Effector memory CD8-positive, alpha-beta T cell (primary cell): Measurements from ENCODE around the gene OGDH.
"Not testable (repeated sequence)": the region's sequence is repeated elsewhere in the genome, so short reads cannot be mapped to it uniquely, and the experiment has no call there.

Source experiments
- ATAC-seq: fragments of 150-1000 bp; cut with Tn5 transposase; replicated peaks from 2 replicates; pipeline ENCODE4 v1.10.0; 2021; ENCODE audit warnings: mild to moderate bottlenecking, moderate library complexity
- DNase-seq, 3 experiments: peaks; one replicate each; pipeline ENCODE4 v3.0.0; 2021
- H3K27ac Mint-ChIP-seq, 2 donors: one replicate each; pipeline ENCODE4 v1.8.0; 2022; ENCODE audit warnings: mild to moderate bottlenecking in 2 of 2, mixed read lengths in 2 of 2, moderate library complexity in 2 of 2
- H3K27me3 Mint-ChIP-seq, 2 donors: one replicate each; pipeline ENCODE4 v1.8.0; 2022; ENCODE audit warnings: mixed read lengths in 2 of 2
- H3K36me3 Mint-ChIP-seq: one replicate; pipeline ENCODE4 v1.8.0; 2022; ENCODE audit warnings: mild to moderate bottlenecking, moderate library complexity, mixed read lengths; ENCODE audit not compliant: insufficient read depth
- H3K4me1 Mint-ChIP-seq, 2 donors: one replicate each; pipeline ENCODE4 v1.8.0; 2022; ENCODE audit warnings: low read depth in 2 of 2, mixed read lengths in 2 of 2
- H3K4me3 Mint-ChIP-seq, 2 donors: one replicate each; pipeline ENCODE4 v1.8.0; 2022; ENCODE audit warnings: mild to moderate bottlenecking in 2 of 2, mixed read lengths in 2 of 2, moderate library complexity in 2 of 2
- H3K9me3 Mint-ChIP-seq, 2 donors: one replicate each; pipeline ENCODE4 v1.8.0; 2022; ENCODE audit warnings: mixed read lengths in 2 of 2
- total RNA-seq, 9 experiments: gene quantifications; one replicate each; lab custom pipeline; 2026; lab: John Stamatoyannopoulos, UW

OGDH gene
- 130 to 280 (median 176) reads per million in 9 experiments for total RNA-seq

- peak; percentile 89 for ATAC-seq
- Mint-ChIP-seq H3K4me3 (peak within 1 kb of the TSS; percentile 89 to 95), H3K9me3 (no peaks in the 10 kb centered on the region), H3K36me3 (peaks cover 42% of the 10 kb centered on the region), H3K27me3 (no peaks in the 10 kb centered on the region), H3K4me1 (peaks cover 27 to 35% of the 10 kb centered on the region in 2 donors), H3K27ac (peak within 1 kb of the TSS; percentile 99)
- peak; percentile 98 to 99 (median 99) for DNase-seq
Observed at GRCh38 chr7:44606341-44607140, at the start of gene OGDH. Gene OGDH (plus strand): TSS chr7:44606627. CDS start chr7:44624344, 17,717 bp downstream.

DNA sequence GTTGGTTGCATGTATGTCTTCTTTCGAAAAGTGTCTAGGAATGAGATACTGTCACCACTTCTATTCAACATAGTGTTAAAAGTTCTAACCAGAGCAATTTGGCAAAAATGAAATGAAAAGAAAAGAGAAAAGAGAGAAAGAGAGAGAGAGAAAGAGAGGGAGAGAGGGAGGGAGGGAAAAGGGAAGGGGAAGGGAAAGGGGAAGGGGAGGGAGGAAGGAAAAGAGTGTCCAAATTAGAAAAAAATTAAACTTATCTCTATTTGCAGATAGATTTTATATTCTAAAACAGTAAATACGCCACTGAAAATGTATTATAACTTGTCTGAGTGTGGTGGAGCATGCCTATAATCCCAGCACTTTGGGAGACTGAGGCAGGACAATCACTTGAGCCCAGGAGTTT, 48.9 kb upstream of the OGDH start:
- Mint-ChIP-seq H3K27ac (no peak overlapping the region), H3K4me1 (peaks cover 0 to 1% of the 10 kb centered on the region in 2 donors), H3K36me3 (no peaks in the 10 kb centered on the region), H3K9me3 (no peaks in the 10 kb centered on the region), H3K27me3 (peaks cover 5 to 6% of the 10 kb centered on the region in 2 donors), H3K4me3 (no peak overlapping the region)
- DNase-seq (no peak), ATAC-seq (no peak)

DNA sequence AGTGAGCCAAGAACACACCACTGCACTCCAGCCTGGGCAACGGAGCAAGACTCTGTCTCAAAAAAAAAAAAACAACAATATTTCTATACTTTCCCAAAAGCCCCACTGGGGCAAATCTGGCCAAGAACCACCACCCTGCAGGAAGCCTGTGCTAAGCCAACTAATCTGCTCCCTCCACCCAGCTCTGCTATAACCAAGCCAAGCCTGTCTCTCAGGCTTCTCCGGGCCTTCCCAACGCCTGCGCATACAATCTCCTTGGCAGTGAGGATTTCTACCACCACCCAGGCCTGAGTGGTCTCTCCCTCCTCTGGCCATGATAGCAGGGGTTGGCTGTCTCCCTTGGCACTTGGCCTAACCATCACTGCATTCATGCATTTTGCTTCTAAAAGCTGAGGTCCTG, 46.9 kb upstream of the OGDH start:
- Mint-ChIP-seq H3K9me3 (no peaks in the 10 kb centered on the region), H3K36me3 (no peaks in the 10 kb centered on the region), H3K4me3 (no peak overlapping the region), H3K27me3 (peaks cover 5 to 6% of the 10 kb centered on the region in 2 donors), H3K4me1 (peaks cover 0 to 1% of the 10 kb centered on the region in 2 donors), H3K27ac (no peak overlapping the region)
- DNase-seq (no peak), ATAC-seq (no peak)

DNA sequence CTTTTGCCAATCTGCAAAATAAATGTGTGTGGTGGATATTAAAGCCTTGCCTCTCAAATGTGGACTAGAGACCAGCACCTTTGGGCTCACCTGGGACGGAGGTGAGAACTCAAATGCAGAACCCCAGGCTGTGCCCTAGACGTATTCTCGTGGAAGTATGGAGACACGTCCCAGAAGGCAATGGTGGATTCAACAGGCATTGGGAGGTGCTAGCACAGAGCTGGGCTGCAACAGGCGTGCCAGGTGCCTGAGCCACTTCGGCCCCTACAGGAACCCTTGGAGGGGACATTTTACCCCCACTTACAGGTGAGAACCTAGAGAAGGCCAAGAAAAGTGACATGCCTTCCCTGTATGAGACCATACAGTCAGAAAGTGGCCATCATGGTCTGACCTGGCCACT, 44.9 kb upstream of the OGDH start:
- Mint-ChIP-seq H3K9me3 (no peaks in the 10 kb centered on the region), H3K27ac (no peak overlapping the region)

DNA sequence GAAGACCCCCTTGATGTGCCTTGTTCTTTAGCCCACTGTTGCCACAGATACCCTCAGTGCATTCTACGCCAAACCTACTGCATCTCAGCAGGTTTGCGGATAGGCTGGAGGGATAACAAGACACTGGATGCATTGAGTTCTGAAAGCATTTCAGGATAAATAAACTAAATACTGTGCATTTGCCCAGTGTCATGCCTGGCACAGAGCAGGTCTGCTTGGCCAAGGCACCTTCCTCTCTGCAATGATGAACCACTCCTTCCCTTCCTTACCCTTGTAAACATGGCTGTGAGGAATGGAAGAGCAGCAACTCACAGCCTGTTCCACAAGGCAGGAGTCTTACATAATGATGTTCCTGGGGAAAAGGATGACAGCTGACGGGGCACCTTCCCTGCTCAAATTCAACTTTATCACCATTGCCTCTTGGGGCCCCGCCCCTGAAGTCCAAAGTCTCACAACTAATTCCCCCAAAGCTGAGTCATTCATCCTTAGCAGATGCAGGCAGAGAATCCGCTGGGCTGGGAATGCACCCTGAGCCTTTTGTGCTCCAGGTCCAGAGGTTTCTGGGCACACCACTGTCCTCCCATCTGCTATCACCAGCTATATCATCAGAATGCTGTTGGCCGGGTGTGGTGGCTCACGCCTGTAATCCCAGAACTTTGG, 44.3 kb upstream of the OGDH start:
- Mint-ChIP-seq H3K4me3 (no peak overlapping the region), H3K36me3 (peaks cover under 1% of the 10 kb centered on the region), H3K27me3 (no peaks in the 10 kb centered on the region), H3K4me1 (peaks cover 8 to 9% of the 10 kb centered on the region in 2 donors), H3K9me3 (no peaks in the 10 kb centered on the region), H3K27ac (no peak overlapping the region)
- ATAC-seq, result no peak
- no peak for DNase-seq

More for the DNA sequence above, 44.9 kb upstream of the OGDH start:
- no peaks in the 10 kb centered on the region for H3K27me3 Mint-ChIP-seq
- no peak for ATAC-seq
- no peak overlapping the region for H3K4me3 Mint-ChIP-seq
- H3K4me1 Mint-ChIP-seq, result peaks cover 7 to 9% of the 10 kb centered on the region in 2 donors
- no peaks in the 10 kb centered on the region for H3K36me3 Mint-ChIP-seq
- no peak for DNase-seq

DNA sequence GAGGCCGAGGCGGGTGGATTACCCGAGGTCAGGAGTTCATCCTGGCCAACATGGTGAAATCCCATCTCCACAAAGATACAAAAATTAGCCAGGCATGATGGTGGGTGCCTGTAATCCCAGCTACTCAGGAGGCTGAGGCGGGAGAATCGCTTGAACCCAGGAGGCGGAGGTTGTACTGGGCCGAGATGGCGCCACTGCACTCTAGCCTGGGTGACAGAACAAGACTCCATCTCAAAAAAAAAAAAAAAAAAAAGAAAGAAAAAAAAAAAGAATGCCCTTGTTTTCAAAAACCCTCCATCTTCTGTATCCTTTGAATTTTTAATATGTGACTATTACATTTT, 43.8 kb upstream of the OGDH start:
- not testable (repeated sequence) for H3K36me3 Mint-ChIP-seq, H3K9me3 Mint-ChIP-seq, ATAC-seq, H3K27ac Mint-ChIP-seq, DNase-seq, H3K4me3 Mint-ChIP-seq, H3K27me3 Mint-ChIP-seq
- peaks cover 13 to 14% of the 10 kb centered on the region in 2 donors for H3K4me1 Mint-ChIP-seq

- H3K27ac Mint-ChIP-seq, result peak overlapping the region; percentile 10 to 80
- no peaks in the 10 kb centered on the region for H3K27me3 Mint-ChIP-seq
- H3K4me1 Mint-ChIP-seq, result peaks cover 13% of the 10 kb centered on the region in 2 donors
- H3K36me3 Mint-ChIP-seq, result peaks cover 11% of the 10 kb centered on the region
- no peak for DNase-seq
- ATAC-seq, result no peak
- H3K9me3 Mint-ChIP-seq, result no peaks in the 10 kb centered on the region
- no peak overlapping the region for H3K4me3 Mint-ChIP-seq
Observed at GRCh38 chr7:44563171-44563679, 43.2 kb upstream of the OGDH start.

- no peak for DNase-seq
- Mint-ChIP-seq H3K36me3 (peaks cover 23% of the 10 kb centered on the region), H3K4me3 (no peak overlapping the region), H3K27me3 (no peaks in the 10 kb centered on the region), H3K27ac (peak overlapping the region in 1 of 2 donors; percentile 80), H3K9me3 (no peaks in the 10 kb centered on the region), H3K4me1 (peaks cover 13 to 17% of the 10 kb centered on the region in 2 donors)
- no peak for ATAC-seq
Observed at GRCh38 chr7:44564606-44565005, 41.8 kb upstream of the OGDH start.

DNA sequence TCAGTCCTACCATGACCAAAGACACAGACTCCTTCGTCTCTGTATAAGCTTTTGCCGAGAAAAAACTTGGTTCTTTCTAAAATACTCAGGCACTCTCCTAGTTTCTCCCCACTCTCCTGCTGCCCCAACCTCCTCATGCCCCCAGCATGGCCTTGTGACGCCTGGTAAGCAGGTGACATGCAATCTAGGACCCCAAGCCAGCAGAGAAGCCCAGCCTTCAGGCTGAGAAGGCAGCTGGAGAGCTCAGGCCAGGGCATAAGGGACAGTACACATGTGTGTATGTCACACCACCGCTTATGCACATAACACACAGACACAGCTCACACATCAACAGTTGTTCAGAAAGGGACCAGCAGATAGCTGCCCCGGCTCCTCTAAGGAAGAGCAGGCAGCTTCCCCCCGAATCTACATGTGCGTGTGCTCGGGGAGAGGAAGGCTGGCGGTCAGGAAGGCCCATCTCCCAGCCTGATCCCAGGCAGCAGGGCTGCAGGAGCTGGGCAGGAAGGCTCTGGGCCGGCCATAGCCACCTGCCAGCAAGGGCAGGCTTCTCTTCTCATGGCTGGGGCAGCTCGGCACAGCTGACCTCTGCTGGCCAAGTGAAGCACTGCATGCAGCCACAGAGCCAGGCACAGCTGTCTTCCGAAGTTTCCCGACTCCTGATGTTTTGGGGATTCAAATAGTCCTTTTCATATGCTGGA, 41.2 kb upstream of the OGDH start:
- Mint-ChIP-seq H3K36me3 (peaks cover 30% of the 10 kb centered on the region), H3K4me3 (no peak overlapping the region)

DNA sequence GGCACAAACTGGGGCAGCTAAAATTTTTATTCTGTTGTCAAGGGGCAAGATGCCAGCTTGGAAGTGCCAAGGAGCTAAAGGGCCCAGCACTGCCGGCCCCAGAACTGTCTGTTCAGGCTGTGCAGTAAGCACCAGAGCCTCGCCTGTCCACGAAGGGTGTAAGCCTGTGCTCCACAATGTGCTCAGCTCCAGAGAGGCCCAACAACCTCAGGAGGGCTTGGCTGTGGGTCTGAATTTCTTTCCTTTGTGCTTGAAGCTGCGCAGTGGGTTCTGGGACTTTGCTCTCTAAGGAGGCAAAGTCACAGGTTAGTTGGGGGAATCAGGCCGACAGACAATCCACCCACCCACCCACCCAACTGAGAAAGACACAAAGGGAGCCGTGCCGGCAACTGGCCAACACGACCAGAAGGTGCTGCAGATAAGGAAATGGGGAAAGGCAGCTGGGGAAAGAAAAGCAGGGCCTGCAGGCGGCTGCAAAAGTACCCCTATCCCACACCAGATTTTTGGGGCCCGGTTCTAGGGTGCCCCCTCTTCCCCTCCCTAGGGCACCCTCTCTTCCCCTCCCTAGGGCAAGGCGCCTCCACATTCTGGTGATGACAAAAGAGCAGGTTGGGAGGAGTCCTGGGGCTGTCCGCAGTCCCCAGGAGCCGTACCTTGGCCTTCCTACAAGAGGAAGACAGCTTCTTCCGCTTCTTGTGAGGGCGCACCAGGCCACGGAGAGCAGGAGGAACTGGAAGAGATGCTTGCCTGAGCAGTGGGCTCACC, 40.5 kb upstream of the OGDH start:
- DNase-seq (no peak), ATAC-seq (peak; percentile 32)
- Mint-ChIP-seq H3K4me3 (no peak overlapping the region), H3K9me3 (no peaks in the 10 kb centered on the region), H3K4me1 (peaks cover 13 to 17% of the 10 kb centered on the region in 2 donors), H3K27me3 (no peaks in the 10 kb centered on the region), H3K36me3 (peaks cover 37% of the 10 kb centered on the region), H3K27ac (peak overlapping the region in 1 of 2 donors; percentile 32)

More for the DNA sequence above, 41.2 kb upstream of the OGDH start:
- H3K27ac Mint-ChIP-seq, result peak overlapping the region in 1 of 2 donors; percentile 32
- ATAC-seq, result peak; percentile 92
- no peaks in the 10 kb centered on the region for H3K27me3 Mint-ChIP-seq
- H3K9me3 Mint-ChIP-seq, result no peaks in the 10 kb centered on the region
- DNase-seq, result peak; percentile 46 to 68 (median 53)
- H3K4me1 Mint-ChIP-seq, result peaks cover 13 to 17% of the 10 kb centered on the region in 2 donors

DNA sequence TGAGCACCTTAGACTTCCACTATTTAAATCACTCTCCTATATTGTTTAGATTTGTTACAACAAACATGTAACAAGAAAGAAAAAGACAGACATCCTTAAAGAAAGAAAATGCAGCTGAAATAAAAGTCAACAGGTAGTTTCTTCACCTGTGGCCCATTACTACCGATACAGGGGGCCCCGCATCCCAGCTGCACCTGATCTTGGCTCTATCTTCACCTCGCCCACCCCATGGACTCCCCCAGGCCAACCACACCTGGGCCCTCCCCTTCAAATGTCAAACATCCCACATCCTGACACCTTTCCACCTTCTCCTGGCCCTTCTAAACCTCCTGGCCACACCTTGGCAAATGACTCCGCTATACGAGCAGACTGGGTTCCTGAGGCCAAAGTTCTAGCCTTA, 39.7 kb upstream of the OGDH start:
- ATAC-seq (no peak), DNase-seq (no peak)
- Mint-ChIP-seq H3K9me3 (no peaks in the 10 kb centered on the region), H3K4me1 (peaks cover 13 to 17% of the 10 kb centered on the region in 2 donors), H3K27me3 (no peaks in the 10 kb centered on the region), H3K36me3 (peaks cover 44% of the 10 kb centered on the region), H3K4me3 (no peak overlapping the region), H3K27ac (peak overlapping the region; percentile 27 to 35)

DNA sequence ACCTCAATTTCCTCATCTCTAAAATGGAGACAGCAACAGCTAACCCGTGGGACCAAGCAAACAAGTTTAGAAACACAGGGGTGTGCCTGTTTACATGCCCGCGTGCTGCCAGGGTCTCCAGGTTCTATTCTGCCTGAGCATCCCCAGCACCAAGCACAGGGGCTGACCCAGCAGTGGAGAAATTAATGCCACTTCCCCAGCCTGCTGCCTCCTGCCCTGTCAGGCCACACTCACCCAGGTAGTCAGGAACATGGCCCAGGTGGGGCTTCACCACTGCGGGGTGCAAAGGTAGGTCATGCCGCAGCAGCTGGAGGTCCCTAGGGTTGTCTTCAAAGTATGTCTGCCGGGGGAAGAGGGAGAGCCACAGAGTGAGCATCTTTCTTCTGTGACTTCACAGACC, 38.5 kb upstream of the OGDH start:
- Mint-ChIP-seq H3K4me1 (peaks cover 18 to 24% of the 10 kb centered on the region in 2 donors), H3K27me3 (no peaks in the 10 kb centered on the region), H3K27ac (peak overlapping the region in 1 of 2 donors; percentile 35), H3K4me3 (no peak overlapping the region), H3K36me3 (peaks cover 56% of the 10 kb centered on the region), H3K9me3 (no peaks in the 10 kb centered on the region)
- DNase-seq (no peak), ATAC-seq (no peak)
